OCI-LY3 (cell line): ENCODE measurements around the gene NDUFV2.

Source experiments
- CTCF ChIP-seq: fragments of 200-600, 300-600 bp; sonication (generic); IDR thresholded peaks from 2 replicates; pipeline ENCODE4 v1.5.1; 2014; ENCODE audit warnings: antibody characterized with exemption, low read length, low read depth
- EZH2phosphoT487 ChIP-seq: fragments of 200-600 bp; shearing (Covaris generic); IDR thresholded peaks from 2 replicates; pipeline ENCODE4 v1.6.1; 2018; ENCODE audit warnings: antibody characterized with exemption, mixed run types, low read depth

GRCh38 chr18:9160014-9160413 is 57.5 kb downstream of the NDUFV2 start:
- TF ChIP-seq CTCF (no peak), EZH2phosphoT487 (no peak)
